Measurements from ENCODE around the gene SLC51B.

Gene SLC51B

DNA sequence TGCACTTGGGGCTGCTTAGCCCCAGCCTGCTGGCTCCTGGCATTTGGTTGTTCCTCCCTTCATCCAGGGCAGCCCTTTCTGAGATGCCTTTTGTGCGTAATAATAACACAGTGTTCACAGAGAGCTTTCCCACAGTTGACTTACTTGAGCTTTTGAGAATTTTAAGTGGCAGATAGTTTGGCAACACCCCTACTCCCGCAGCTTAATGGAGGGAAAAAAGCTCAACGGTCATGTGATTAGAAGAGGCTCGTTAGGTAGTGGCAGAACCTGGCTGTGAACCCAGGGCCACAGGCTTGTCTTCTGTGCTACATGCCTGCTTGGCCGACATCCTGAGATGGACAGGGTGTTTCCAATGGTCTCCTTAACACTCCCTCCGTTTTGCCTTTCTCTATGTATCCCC is 36.1 kb downstream of the SLC51B start:
- Histone ChIP-seq H3K9ac (ENCODE audit: low read depth, low read length) (no peak overlapping the region), H3K4me3 (ENCODE audit: low read depth in 1 of 2, low read length in 2 of 2) (no peak overlapping the region), H3K79me2 (ENCODE audit: insufficient read depth, low read length) (no peaks in the 10 kb centered on the region), H3K36me3 (ENCODE audit: insufficient read depth, low read length) (no peaks in the 10 kb centered on the region), H3K4me1 (ENCODE audit: insufficient read depth, low read length) (peaks cover 15% of the 10 kb centered on the region), H3K27me3 (ENCODE audit: insufficient read depth, low read length, poor library complexity) (peaks cover 4% of the 10 kb centered on the region), H4K20me1 (ENCODE audit: insufficient read depth, low read length) (no peaks in the 10 kb centered on the region), H3K9me3 (ENCODE audit: insufficient read depth, low read length, severe bottlenecking) (no peaks in the 10 kb centered on the region), H3K27ac (ENCODE audit: low read length) (no peak overlapping the region), H2AFZ (ENCODE audit: low read depth, low read length) (no peak overlapping the region), H3K4me2 (ENCODE audit: insufficient read depth, low read length) (no peak overlapping the region)
- no peak for DNase-seq
- ATAC-seq (ENCODE audit: insufficient read depth, low read depth), result no peak
- no peak for TF ChIP-seq EZH2 (IDR thresholded peaks at IDR 0.05; ENCODE audit: borderline replicate concordance, low read depth, low read length, severe bottlenecking)
- TF ChIP-seq, protein P1, sequence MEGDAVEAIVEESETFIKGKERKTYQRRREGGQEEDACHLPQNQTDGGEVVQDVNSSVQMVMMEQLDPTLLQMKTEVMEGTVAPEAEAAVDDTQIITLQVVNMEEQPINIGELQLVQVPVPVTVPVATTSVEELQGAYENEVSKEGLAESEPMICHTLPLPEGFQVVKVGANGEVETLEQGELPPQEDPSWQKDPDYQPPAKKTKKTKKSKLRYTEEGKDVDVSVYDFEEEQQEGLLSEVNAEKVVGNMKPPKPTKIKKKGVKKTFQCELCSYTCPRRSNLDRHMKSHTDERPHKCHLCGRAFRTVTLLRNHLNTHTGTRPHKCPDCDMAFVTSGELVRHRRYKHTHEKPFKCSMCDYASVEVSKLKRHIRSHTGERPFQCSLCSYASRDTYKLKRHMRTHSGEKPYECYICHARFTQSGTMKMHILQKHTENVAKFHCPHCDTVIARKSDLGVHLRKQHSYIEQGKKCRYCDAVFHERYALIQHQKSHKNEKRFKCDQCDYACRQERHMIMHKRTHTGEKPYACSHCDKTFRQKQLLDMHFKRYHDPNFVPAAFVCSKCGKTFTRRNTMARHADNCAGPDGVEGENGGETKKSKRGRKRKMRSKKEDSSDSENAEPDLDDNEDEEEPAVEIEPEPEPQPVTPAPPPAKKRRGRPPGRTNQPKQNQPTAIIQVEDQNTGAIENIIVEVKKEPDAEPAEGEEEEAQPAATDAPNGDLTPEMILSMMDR (IDR thresholded peaks at IDR 0.05; ENCODE audit: borderline replicate concordance, extremely low read depth, low read length, poor library complexity, severe bottlenecking), result no peak

DNA sequence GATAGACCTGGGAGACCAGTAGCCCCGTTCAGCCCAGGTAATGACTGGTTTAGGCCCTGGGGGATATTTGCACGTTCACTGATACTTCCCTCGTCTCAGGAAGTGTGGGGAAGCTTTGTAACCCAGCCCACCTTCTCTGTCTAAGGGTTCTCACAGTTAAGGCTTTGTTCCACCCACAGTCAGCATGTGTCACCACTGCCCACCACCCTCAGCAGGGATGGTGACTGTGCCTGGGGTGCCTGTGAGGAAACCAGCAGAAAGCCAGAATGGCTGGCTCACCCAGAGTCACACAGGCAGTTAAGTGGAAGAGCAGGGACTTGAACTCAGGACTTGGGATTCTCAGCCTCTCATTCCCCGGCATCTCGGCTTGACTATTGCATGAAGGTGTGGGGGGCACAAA is 36.6 kb downstream of the SLC51B start:
- Histone ChIP-seq H3K9me3 (ENCODE audit: insufficient read depth, low read length, severe bottlenecking) (no peaks in the 10 kb centered on the region), H3K4me1 (ENCODE audit: insufficient read depth, low read length) (peaks cover 15% of the 10 kb centered on the region), H4K20me1 (ENCODE audit: insufficient read depth, low read length) (no peaks in the 10 kb centered on the region), H3K79me2 (ENCODE audit: insufficient read depth, low read length) (no peaks in the 10 kb centered on the region), H2AFZ (ENCODE audit: low read depth, low read length) (no peak overlapping the region), H3K27me3 (ENCODE audit: insufficient read depth, low read length, poor library complexity) (peaks cover 4% of the 10 kb centered on the region), H3K27ac (ENCODE audit: low read length) (no peak overlapping the region), H3K4me2 (ENCODE audit: insufficient read depth, low read length) (no peak overlapping the region), H3K4me3 (ENCODE audit: low read depth in 1 of 2, low read length in 2 of 2) (no peak overlapping the region), H3K36me3 (ENCODE audit: insufficient read depth, low read length) (no peaks in the 10 kb centered on the region), H3K9ac (ENCODE audit: low read depth, low read length) (0 out of 2 replicates have a peak overlapping the region, but pooled peaks have one; percentile 9)
- ATAC-seq (ENCODE audit: insufficient read depth, low read depth) (no peak), DNase-seq (no peak)
- TF ChIP-seq EZH2 (IDR thresholded peaks at IDR 0.05; ENCODE audit: borderline replicate concordance, low read depth, low read length, severe bottlenecking), result no peak
- TF ChIP-seq, protein P1 (IDR thresholded peaks at IDR 0.05; ENCODE audit: borderline replicate concordance, extremely low read depth, low read length, poor library complexity, severe bottlenecking), result no peak

DNA sequence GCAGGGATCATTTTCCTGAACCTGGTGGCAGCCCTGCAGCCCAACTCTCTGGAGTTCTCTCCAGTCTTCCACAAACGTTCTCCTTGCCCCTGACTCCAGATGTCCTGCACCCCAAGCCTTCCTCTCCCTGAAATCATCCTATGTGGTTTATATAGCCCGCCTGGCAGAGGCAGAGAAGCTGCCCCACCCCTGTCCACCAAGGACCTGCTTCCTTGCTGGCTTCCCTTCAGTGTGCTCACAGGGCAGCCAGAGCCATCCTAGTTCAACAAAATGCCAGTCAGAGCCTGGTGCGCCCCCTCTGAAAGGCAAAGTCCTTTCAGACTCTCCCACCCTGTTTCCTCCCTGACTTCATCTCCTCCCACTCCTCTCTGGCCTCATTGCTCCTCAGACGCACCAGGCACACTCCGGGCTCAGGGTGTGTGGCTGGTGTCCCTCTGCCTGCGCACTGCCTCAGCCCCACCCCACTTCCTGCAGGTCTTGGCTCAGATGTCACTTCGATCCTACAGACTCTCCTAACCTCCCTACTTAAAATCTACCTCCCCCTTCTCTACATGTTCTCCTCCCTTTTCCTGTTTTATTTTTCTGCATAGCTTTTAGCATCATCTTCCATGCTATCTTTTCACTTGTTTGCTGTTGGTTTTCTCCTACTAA is 37.2 kb downstream of the SLC51B start:
- H3K27ac ChIP-seq (ENCODE audit: low read length), result 0 out of 2 replicates have a peak overlapping the region, but pooled peaks have one; percentile 7
- 0 out of 2 replicates have a peak overlapping the region, but pooled peaks have one; percentile 10 for H3K9ac ChIP-seq (ENCODE audit: low read depth, low read length)
- DNase-seq (peak; percentile 65), ATAC-seq (ENCODE audit: insufficient read depth, low read depth) (peak; percentile 95)
- no peaks in the 10 kb centered on the region for H3K9me3 ChIP-seq (ENCODE audit: insufficient read depth, low read length, severe bottlenecking)
- no peak overlapping the region for H3K4me3 ChIP-seq (ENCODE audit: low read depth in 1 of 2, low read length in 2 of 2)
- no peaks in the 10 kb centered on the region for H3K79me2 ChIP-seq (ENCODE audit: insufficient read depth, low read length)
- peaks cover 15% of the 10 kb centered on the region for H3K4me1 ChIP-seq (ENCODE audit: insufficient read depth, low read length)
- H3K27me3 ChIP-seq (ENCODE audit: insufficient read depth, low read length, poor library complexity), result peaks cover 4% of the 10 kb centered on the region
- no peaks in the 10 kb centered on the region for H3K36me3 ChIP-seq (ENCODE audit: insufficient read depth, low read length)
- H4K20me1 ChIP-seq (ENCODE audit: insufficient read depth, low read length), result no peaks in the 10 kb centered on the region
- TF ChIP-seq, protein P1 (IDR thresholded peaks at IDR 0.05; ENCODE audit: borderline replicate concordance, extremely low read depth, low read length, poor library complexity, severe bottlenecking), result no peak
- no peak for TF ChIP-seq EZH2 (IDR thresholded peaks at IDR 0.05; ENCODE audit: borderline replicate concordance, low read depth, low read length, severe bottlenecking)
- H2AFZ ChIP-seq (ENCODE audit: low read depth, low read length), result peak overlapping the region; percentile 51; the same call in 1 of the 2 replicates
- H3K4me2 ChIP-seq (ENCODE audit: insufficient read depth, low read length), result peak overlapping the region; percentile 38; the same call in 1 of the 2 replicates
